Measurements from ENCODE around the gene INAFM2. TPM values are rescaled to one million over a fixed set of nuclear protein-coding genes. Genes with fewer than 3 reads are reported as not detected.

Gene INAFM2
- total and polyA plus RNA-seq, 9 donors: 7.4 to 50.6 (median 30.6) TPM

DNA sequence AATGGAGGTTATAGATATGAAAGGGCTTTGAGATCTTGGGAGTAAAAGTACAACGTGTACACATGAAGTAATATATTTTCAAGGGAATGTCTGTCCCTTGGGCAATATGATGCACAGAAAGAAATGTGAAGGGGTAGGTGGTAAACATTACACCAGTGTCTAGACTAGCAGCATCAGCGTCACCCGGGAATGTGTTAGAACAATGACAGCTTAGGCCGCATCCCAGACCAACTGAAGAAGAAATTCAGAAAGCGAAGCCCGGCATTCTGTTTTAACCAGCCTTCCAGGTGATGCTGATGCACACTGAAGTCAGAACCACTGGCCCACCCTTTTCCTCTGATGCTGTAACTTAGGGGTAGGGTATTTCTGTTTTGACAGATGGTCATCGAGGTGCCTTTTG is 6.3 kb downstream of the INAFM2 start:
- Histone ChIP-seq H3K36me3 (no peaks in the 10 kb centered on the region), H3K4me3 (no peak overlapping the region), H3K4me1 (ENCODE audit: insufficient read depth) (peaks cover 14% of the 10 kb centered on the region), H3K9me3 (no peaks in the 10 kb centered on the region), H3K27ac (peak overlapping the region in 1 of 2 donors; percentile 63), H3K27me3 (no peaks in the 10 kb centered on the region)
- TF ChIP-seq EP300 (IDR thresholded peaks at IDR 0.05) (no peak), CTCF (IDR thresholded peaks at IDR 0.05) (no peak), POLR2A (IDR thresholded peaks at IDR 0.05) (no peak)
- intact Hi-C loops (cut with DNase I): no loop called here
- no peak for DNase-seq
- WGBS, 3 donors: 83 to 90% (median 88%) methylated on average over 7 of the region's 7 CpGs

GRCh38 chr15:40330368-40330836 is 6.9 kb downstream of the INAFM2 start:
- DNase-seq: peak; percentile 72 to 84 (median 74)
- Histone ChIP-seq H3K9me3 (no peaks in the 10 kb centered on the region), H3K27ac (peak overlapping the region; percentile 16 to 63), H3K4me3 (no peak overlapping the region), H3K4me1 (ENCODE audit: insufficient read depth) (peaks cover 12% of the 10 kb centered on the region), H3K36me3 (no peaks in the 10 kb centered on the region), H3K27me3 (no peaks in the 10 kb centered on the region)
- 27 to 42% (median 29%) methylated on average over 5 of the region's 5 CpGs for WGBS, 3 donors
- intact Hi-C loops (cut with DNase I): no loop called here
- no peak for TF ChIP-seq POLR2A (IDR thresholded peaks at IDR 0.05)
- TF ChIP-seq CTCF (IDR thresholded peaks at IDR 0.05): no peak
- no peak for TF ChIP-seq EP300 (IDR thresholded peaks at IDR 0.05)

DNA sequence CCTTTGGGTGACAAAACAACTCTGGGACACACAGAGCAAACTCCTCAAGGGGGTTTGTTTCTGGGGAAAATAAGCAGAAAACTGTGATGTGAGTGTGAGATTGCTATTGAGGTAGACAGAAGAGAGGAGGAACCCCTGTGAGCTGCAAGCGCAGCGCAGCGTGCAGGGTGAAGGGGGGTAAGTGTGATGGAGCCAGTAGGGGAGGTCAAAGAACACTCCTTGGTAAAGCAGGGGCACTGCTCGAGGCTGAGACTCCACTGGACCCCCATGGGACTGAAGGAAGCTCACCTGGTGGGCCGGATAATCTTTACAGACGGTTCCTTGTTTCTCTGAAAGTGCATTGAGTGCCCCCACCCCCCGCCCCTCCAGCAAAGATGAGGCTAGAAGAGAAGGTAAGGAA is 7.5 kb downstream of the INAFM2 start:
- Histone ChIP-seq H3K27ac (peak overlapping the region in 1 of 2 donors; percentile 63), H3K4me1 (ENCODE audit: insufficient read depth) (peaks cover 12% of the 10 kb centered on the region), H3K9me3 (no peaks in the 10 kb centered on the region), H3K27me3 (no peaks in the 10 kb centered on the region), H3K4me3 (no peak overlapping the region), H3K36me3 (no peaks in the 10 kb centered on the region)
- intact Hi-C loops (cut with DNase I): no loop called here
- no peak for TF ChIP-seq CTCF (IDR thresholded peaks at IDR 0.05)
- TF ChIP-seq POLR2A (IDR thresholded peaks at IDR 0.05): no peak
- no peak for TF ChIP-seq EP300 (IDR thresholded peaks at IDR 0.05)
- WGBS, 3 donors: 90 to 95% (median 93%) methylated on average over 7 of the region's 7 CpGs
- DNase-seq: no peak

- intact Hi-C loops (cut with DNase I): no loop called here
- no peaks in the 10 kb centered on the region for H3K36me3 ChIP-seq
- H3K27me3 ChIP-seq: no peaks in the 10 kb centered on the region
- no peak overlapping the region for H3K4me3 ChIP-seq
- H3K9me3 ChIP-seq: no peaks in the 10 kb centered on the region
- no peak overlapping the region for H3K27ac ChIP-seq
- no peak for TF ChIP-seq CTCF (IDR thresholded peaks at IDR 0.05)
- H3K4me1 ChIP-seq (ENCODE audit: insufficient read depth): peaks cover 12% of the 10 kb centered on the region
- DNase-seq: peak in 1 of 5 donors; percentile 31
- WGBS, 3 donors: 96% methylated on average over 7 of the region's 7 CpGs
Measured at GRCh38 chr15:40331637-40332036, 8.1 kb downstream of the INAFM2 start.

All from ovary (tissue), 9 donors.